Fibroblast of lung (primary cell): ENCODE data around the gene SIGLEC7. TPM values are rescaled to one million over a fixed set of nuclear protein-coding genes. Genes with fewer than 3 reads are reported as not detected.

Source experiments
- DNase-seq, 2 donors: peaks; one replicate each; pipeline versions ENCODE4 v3.0.0 to v3.0.0-alpha.2; 2010; ENCODE audit warnings: low read depth in 2 of 2
- H2AFZ ChIP-seq: 2 replicates; pipeline ENCODE4 v1.5.1; 2012; ENCODE audit warnings: low read length, control low read depth, inconsistent platforms
- H3K27ac ChIP-seq: 2 replicates; pipeline ENCODE4 v1.5.1; 2011; ENCODE audit warnings: low read length, control low read depth; ENCODE audit not compliant: insufficient read depth
- H3K27me3 ChIP-seq: 2 replicates; pipeline ENCODE4 v1.5.1; 2011; ENCODE audit warnings: mild to moderate bottlenecking, low read length; ENCODE audit not compliant: control insufficient read depth, insufficient read depth
- H3K36me3 ChIP-seq: 2 replicates; pipeline ENCODE4 v1.5.1; 2011; ENCODE audit warnings: low read length; ENCODE audit not compliant: control insufficient read depth, insufficient read depth
- H3K4me1 ChIP-seq: 2 replicates; pipeline ENCODE4 v1.5.1; 2011; ENCODE audit warnings: low read length; ENCODE audit not compliant: control insufficient read depth, insufficient read depth; ENCODE audit errors: extremely low read depth
- H3K4me2 ChIP-seq: 2 replicates; pipeline ENCODE4 v1.5.1; 2011; ENCODE audit warnings: low read length, control low read depth; ENCODE audit not compliant: insufficient read depth; ENCODE audit errors: extremely low read depth
- H3K4me3 ChIP-seq, 4 experiments: fragments of 200-600 bp in 1 of 4; sonication (generic) in 1 of 4; replicated peaks in 1 of 4; 2 replicates each; pipeline ENCODE4 v1.5.1; 2011 to 2016; ENCODE audit warnings: low read length in 4 of 4, low read depth in 3 of 4, mild to moderate bottlenecking in 3 of 4, control low read depth in 2 of 4, inconsistent platforms in 1 of 4, mixed read lengths in 1 of 4; ENCODE audit not compliant: insufficient read depth in 1 of 4; ENCODE audit errors: control extremely low read depth in 1 of 4
- H3K79me2 ChIP-seq: 2 replicates; pipeline ENCODE4 v1.5.1; 2012; ENCODE audit warnings: mild to moderate bottlenecking, low read length, inconsistent platforms; ENCODE audit not compliant: control insufficient read depth, insufficient read depth
- H3K9ac ChIP-seq: 2 replicates; pipeline ENCODE4 v1.5.1; 2011; ENCODE audit warnings: mild to moderate bottlenecking, low read length, control low read depth; ENCODE audit not compliant: insufficient read depth
- H3K9me3 ChIP-seq: 2 replicates; pipeline ENCODE4 v1.5.1; 2012; ENCODE audit warnings: low read depth, low read length; ENCODE audit not compliant: control insufficient read depth, insufficient read depth
- H4K20me1 ChIP-seq: 2 replicates; pipeline ENCODE4 v1.5.1; 2011; ENCODE audit warnings: low read length; ENCODE audit not compliant: control insufficient read depth, insufficient read depth; ENCODE audit errors: extremely low read depth
- CTCF ChIP-seq, 2 donors: IDR thresholded peaks in 1 of 2; conservative IDR thresholded peaks in 1 of 2; 1 replicate in 1 of 2; 2 replicates in 1 of 2; pipeline ENCODE4 v1.5.1; 2011 to 2012; ENCODE audit warnings: low read length in 2 of 2, control low read depth in 1 of 2, inconsistent platforms in 1 of 2, low read depth in 1 of 2, mild to moderate bottlenecking in 1 of 2
- EZH2 ChIP-seq: IDR thresholded peaks from 2 replicates; pipeline ENCODE4 v1.5.1; 2012; ENCODE audit warnings: low read length, control low read depth, mild to moderate bottlenecking; ENCODE audit errors: missing control alignments
- polyA plus RNA-seq, 2 donors: library from polyadenylated mRNA; depleted of rRNA in 1 of 2; stranded (reverse) in 1 of 2; unstranded in 1 of 2; fragments of >200 nt; gene quantifications; 2 replicates each; pipeline ENCODE4 v1.2.1, GENCODE V29; 2011 to 2012; ENCODE audit warnings: missing spikeins in 1 of 2
- total RNA-seq: library from RNA; depleted of rRNA; stranded (reverse); fragments of >200 nt; gene quantifications from 2 replicates; pipeline ENCODE4 v1.2.1, GENCODE V29; 2014

Gene SIGLEC7
- total and polyA plus RNA-seq, 2 donors (not counting 1 experiment from before 2014, with no cell fraction given) = not detected

GRCh38 chr19:51100601-51101000, 41.5 kb upstream of the SIGLEC7 start:
- Histone ChIP-seq H3K9ac (no peak overlapping the region), H3K4me2 (no peak overlapping the region), H3K4me3 (no peak overlapping the region), H3K36me3 (peaks cover 6% of the 10 kb centered on the region), H2AFZ (no peak overlapping the region), H4K20me1 (no peaks in the 10 kb centered on the region), H3K4me1 (no peaks in the 10 kb centered on the region), H3K79me2 (peaks cover 7% of the 10 kb centered on the region), H3K9me3 (no peaks in the 10 kb centered on the region), H3K27ac (no peak overlapping the region), H3K27me3 (no peaks in the 10 kb centered on the region)
- DNase-seq = no peak
- TF ChIP-seq CTCF (conservative IDR thresholded peaks at IDR 0.05 in 1 of 2, IDR thresholded peaks at IDR 0.05 in 1 of 2; ENCODE audit: low read depth in 1 of 2, low read length in 2 of 2) (no peak), EZH2 (no peak)

DNA sequence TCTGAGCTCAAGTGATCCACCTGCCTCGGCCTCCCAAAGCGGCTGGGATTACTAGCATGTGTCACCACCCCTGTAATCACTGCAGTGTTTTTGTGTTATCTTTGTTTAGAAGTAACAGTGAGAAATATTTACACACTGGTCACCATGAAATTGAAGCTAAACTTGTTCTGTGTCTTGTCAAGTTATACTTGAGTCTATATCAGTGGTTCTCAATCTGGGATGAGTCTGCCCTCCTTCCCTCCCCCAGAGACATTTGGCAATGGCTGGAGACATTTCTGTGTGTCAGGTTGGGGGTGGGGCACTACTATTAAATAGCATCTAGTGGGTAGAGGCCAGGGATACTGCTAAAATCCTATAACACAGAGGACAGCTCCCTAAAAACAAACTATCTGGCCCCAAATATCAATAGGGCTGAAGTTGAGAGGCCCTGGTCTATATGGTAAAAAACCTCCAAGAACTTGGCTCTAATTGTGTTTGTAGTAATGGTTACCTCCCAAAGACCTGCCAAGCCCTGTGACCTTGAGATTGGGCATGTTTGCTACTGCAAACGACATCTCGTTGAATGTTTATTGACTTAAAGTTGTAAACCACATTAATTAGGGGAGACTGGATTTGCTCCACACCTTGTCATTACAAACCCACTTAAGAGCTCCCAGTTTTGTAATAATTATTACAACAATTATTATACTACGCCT, 40.8 kb upstream of the SIGLEC7 start:
- no peak for TF ChIP-seq EZH2
- no peak for TF ChIP-seq CTCF (conservative IDR thresholded peaks at IDR 0.05 in 1 of 2, IDR thresholded peaks at IDR 0.05 in 1 of 2; ENCODE audit: low read depth in 1 of 2, low read length in 2 of 2)
- no peaks in the 10 kb centered on the region for H3K9me3 ChIP-seq
- H3K27ac ChIP-seq = no peak overlapping the region
- H3K36me3 ChIP-seq = peaks cover 6% of the 10 kb centered on the region
- H3K4me2 ChIP-seq = no peak overlapping the region
- no peak overlapping the region for H3K4me3 ChIP-seq
- H3K79me2 ChIP-seq = peaks cover 13% of the 10 kb centered on the region
- H2AFZ ChIP-seq = no peak overlapping the region
- H3K9ac ChIP-seq = no peak overlapping the region
- no peak for DNase-seq
- H3K27me3 ChIP-seq = no peaks in the 10 kb centered on the region
- H3K4me1 ChIP-seq = no peaks in the 10 kb centered on the region
- no peaks in the 10 kb centered on the region for H4K20me1 ChIP-seq

GRCh38 chr19:51102991-51103390, 39.1 kb upstream of the SIGLEC7 start:
- Histone ChIP-seq H3K9me3 (no peaks in the 10 kb centered on the region), H3K4me1 (no peaks in the 10 kb centered on the region), H2AFZ (no peak overlapping the region), H4K20me1 (no peaks in the 10 kb centered on the region), H3K9ac (no peak overlapping the region), H3K27ac (no peak overlapping the region), H3K4me3 (no peak overlapping the region), H3K36me3 (peaks cover 6% of the 10 kb centered on the region), H3K79me2 (peaks cover 23% of the 10 kb centered on the region), H3K27me3 (no peaks in the 10 kb centered on the region), H3K4me2 (no peak overlapping the region)
- DNase-seq = no peak
- TF ChIP-seq CTCF (conservative IDR thresholded peaks at IDR 0.05 in 1 of 2, IDR thresholded peaks at IDR 0.05 in 1 of 2; ENCODE audit: low read depth in 1 of 2, low read length in 2 of 2) (no peak), EZH2 (no peak)
